ENCODE data around the gene PSMG4.

PSMG4 gene

DNA sequence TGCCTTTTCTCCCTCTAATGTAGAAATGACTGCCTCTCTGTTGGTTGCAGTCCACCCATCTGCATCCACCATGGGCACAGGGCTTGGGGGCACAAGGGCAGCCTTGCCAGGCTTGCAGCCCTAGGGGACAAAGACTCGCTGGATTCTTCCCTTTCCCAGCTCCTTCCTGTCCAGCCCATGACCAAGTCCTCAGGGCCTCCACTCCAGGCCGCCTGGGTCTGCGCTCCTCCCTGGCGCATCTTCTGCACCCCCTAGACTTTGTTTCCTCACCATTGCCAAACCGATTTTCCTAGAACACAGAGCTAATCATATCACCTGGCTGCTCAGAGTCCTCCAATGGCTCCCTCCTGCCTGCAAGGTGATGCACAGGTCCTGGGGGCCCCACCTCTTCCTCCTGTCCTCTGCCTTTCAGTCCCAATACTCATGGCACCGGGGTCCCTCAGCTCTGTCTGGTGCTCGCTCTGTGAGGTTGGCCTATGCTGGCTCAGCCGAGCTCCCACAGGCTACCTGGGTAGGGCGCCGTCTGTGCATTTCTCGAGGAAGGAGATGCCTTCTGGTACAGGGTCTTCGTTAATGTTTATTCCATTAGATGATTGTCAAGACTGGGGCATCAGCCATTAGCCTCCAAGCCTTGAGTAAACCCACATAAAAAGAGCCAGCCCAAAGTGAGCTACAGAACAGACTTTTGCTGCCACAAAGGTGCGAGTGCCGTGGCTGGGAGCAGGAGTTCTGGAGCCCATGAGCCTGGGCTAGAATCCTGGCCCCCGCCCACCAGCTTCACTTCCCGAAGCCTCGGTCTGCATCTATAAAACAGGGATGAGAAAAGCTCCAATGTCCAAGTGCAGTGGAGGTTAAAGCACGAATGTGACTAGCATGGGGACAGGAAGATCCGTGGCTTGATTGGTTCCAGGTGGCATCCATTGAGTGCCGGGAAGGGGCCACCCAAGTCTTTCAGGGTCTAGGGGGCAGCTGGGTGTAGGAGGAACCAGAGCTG is 17.7 kb downstream of the PSMG4 start:
- no peak for DNase-seq (ENCODE audit: low read depth in 2 of 2)

DNA sequence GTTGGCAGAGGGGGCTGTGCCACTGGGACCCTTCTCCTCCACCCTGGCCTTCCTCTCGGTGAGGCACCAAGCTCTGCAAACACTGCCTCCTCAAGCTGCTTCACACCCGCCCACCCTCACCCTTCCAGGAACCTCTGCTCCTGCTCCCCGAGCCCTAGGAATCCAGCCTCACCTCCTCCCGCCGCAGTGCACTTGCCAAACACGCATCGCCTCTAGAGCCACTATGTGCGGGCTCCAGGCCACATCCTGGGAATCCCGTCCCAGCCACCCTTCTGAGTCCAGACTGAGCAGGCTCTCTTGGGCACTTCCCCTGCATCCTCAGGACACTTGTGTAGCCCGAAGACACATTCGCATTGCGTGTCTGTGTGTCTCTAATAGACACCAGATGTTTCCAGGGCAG is 18.5 kb downstream of the PSMG4 start:
- no peak for DNase-seq (ENCODE audit: low read depth in 2 of 2)

DNA sequence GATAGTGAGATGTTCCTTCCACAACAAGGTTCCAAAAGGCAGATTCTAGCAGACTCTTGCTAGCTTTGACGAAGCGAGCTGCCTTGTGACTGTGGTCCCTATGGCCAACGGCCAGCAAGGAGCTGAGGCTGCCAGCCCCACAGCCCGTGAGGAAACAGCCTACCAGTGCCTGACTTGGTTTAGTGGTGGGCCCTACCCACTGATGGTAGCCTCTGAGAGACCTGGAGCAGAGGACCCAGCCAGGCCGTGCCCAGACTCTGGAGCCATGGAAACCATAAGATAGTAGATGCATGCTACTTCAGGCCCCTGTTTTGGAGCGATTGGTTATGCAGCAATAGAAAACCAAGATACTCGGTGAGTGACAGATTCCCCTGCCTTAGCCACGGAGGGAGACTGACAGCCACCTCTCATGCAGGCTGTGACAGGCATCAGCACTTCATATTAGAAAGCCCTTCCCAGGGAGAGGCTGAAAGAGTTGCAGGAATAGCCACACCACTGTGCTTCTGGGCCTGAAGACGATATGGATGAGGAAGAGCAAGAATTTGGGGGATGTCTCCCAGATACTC is 19.2 kb downstream of the PSMG4 start:
- DNase-seq (ENCODE audit: low read depth in 2 of 2) = no peak

DNA sequence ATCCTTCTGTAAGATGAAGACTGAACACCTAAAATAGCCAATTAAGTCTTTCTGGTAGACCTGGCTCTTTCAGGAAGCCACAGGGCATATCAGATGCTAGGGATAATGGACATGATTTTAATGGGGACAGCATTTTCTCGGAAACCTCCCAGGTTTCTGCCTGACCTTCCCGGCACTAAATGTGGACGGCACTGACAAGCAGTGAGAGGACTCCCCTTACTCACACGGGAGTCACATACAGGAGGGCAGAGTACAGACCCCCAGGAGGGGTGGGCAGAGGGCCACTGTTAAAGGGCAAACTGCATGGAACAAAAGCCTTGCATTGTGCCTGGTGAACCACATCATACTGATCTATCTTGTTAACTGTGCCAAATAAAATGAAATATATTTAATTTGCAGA is 19.9 kb downstream of the PSMG4 start:
- DNase-seq (ENCODE audit: low read depth in 2 of 2) = no peak

DNA sequence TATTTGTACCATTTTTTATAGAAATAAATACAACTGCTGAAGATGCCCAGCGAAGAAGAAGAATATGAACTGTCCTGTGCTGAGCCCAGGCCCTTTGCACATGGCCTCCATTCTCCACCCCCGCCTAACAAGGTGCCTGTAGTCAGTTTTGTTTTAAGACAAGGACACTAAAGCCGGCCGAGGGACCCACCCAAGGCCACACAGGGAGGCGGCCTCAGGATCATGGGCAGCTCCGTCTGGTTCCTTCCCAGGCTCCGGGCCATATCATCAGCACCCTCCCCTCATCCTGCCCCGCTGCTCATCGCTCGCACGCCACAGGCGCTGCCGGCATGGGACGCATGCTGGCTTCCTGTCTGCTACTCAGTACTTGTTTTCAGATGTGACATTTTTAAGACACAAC is 21.3 kb downstream of the PSMG4 start:
- no peak for DNase-seq (ENCODE audit: low read depth in 2 of 2)

DNA sequence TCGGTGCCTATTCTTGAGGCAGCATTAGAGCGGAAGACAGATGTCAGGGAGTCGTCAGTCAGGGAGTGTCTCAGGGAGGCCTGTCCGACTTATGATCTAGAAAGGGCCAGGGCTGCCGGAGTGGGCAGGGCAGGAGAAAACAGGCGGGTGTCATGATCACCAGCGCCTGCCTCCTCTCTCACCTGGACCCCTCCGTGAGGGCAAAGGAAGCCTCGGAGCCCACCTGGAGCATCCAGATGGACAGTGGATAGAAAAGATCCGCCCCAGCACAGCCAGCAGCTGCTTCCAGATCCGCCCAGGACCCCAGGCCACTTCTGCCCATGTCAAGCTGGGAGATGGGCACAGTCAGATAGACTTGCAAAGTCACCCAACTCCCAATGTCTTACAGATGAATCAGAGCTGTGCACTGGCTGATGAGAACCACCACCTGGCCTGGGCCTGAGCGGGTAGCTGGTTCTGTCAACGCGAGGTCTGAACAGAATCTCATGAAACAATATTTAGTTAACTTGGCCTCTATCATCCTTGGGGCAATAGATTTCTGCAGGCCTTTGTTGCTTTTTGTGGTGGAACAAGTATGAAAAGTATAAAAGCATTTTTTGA is 22.2 kb downstream of the PSMG4 start:
- DNase-seq (ENCODE audit: low read depth in 2 of 2) = no peak

DNA sequence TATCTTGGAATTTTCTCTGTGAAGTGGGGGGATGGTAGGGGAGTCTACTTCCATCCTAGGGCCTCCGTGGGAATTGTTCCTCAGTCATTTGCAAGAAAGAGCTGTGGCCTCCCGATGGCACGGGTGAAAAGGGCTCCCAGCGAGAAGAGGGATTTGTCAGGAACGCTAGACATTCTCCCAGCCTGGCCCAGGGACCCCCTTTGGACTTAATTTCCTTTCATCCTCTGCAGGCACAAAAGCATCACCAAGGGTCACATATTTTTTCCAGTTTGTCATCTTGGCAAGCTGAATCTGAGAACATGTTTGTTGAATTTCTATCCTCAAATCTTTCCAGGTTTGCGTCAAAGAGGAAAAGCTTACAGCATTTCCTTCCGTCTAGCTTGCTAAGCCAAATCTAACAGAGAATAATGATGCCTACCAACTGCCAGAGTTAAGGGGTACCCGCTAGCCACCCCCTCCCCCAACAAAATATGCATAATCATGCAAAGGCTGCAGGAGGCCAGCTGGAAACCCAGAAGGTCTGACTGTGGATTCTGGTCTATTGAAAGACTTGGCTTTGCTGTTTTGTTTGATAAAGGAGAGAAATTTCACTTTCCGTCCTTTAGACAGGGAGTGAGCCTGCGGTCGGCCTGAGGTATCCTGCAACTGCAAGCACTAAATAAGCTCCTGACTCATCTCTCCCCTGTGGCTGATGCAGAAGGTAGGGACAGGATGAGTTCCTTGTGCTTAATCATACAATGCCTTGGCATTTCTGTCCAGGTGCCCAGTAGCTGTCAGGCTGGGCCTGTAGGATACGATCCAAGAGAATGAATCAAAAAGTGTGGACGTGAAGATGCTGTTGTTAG is 23.1 kb downstream of the PSMG4 start:
- no peak for DNase-seq (ENCODE audit: low read depth in 2 of 2)

DNA sequence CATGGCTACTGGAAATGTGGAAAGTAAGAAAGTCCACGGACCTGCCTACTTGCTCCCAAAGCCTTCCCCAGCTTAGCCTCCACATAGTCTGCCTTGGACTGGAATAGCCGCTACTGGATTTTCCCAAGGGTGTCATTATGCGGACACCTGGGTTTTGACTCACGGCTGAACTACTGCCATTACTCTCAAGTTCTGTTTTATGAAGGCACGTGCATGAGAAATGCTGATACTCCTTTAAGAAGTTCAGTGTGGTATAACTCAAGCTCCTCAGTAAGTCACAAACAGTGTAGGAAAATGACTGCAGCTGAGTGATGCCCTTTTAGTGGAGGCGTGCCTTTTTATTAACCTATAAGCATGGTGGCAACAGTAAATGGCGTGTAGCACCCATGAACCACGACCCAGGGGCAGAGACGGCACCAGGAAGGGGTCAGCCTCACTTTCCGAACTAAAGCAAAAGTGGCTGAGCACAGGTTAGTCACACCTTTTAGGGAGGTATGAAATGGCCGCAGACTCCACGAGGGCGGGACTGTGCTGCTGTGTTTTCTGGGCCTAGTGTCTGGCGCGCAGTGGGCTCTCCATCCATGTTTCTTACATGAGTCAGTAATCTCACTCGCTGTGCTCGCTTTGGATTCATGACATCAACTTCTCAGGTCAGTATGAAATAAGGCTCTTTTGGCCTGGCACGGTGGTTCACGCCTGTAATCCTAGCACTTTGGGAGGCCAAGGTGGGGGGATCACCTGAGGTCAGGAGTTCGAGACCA is 23.9 kb downstream of the PSMG4 start:
- DNase-seq (ENCODE audit: low read depth in 2 of 2) = no peak

DNA sequence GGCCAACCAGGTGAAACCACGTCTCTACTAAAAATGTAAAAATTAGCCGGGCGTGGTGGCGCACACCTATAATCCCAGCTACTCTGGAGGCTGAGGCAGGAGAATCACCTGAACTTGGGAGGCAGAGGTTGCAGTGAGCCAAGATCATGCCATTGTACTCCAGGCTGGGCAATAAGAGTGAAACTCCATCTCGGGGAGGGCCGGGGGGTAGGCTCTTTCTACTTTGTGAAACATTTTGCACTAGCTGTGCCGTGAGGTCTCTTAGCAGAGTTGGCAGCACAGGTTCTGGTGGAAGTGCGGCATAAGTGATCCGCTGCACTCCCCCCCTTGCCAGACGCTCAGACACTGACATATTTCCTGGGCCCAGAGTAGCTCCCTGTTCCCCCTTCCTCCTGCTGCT is 24.5 kb downstream of the PSMG4 start:
- DNase-seq (ENCODE audit: low read depth in 2 of 2) = no peak

DNA sequence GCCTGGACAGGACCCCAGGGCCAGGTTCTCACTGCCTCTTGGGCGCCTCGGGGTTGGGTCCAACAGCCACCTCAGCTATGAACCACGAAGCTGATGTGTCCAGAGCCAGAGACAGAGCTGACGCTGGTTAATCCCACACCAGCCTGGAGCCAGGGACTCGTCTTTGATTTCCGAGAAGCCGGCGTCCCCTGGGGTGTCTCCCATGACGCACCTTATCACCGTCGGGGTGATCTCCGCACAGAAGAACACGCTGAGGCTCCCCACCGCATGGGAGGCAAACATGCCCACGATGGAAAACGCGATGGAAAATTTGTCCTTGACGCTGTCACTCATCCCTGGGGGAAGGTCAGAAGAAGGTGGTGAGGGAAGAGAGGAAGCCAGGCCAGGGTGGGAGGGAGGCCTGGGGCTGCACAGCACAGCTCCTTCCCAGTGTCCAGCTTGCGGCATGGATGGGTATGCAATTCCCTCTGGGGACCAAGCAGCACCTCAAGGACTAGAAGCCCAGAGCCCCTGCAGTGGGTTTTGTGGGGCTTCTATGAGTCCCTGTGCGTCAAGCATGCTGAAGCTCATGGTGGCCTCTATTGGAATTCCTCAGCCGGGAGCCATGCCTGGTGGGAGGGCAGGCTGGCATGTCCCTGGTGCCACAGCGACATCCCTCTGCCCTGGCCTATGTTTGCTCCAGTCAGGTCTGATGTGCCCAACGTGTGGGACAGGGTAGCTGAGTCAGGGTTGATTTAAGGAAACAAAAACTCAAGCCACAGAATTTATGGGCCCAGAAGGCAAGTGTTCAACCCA is 25.1 kb downstream of the PSMG4 start:
- no peak for DNase-seq (ENCODE audit: low read depth in 2 of 2)

DNA sequence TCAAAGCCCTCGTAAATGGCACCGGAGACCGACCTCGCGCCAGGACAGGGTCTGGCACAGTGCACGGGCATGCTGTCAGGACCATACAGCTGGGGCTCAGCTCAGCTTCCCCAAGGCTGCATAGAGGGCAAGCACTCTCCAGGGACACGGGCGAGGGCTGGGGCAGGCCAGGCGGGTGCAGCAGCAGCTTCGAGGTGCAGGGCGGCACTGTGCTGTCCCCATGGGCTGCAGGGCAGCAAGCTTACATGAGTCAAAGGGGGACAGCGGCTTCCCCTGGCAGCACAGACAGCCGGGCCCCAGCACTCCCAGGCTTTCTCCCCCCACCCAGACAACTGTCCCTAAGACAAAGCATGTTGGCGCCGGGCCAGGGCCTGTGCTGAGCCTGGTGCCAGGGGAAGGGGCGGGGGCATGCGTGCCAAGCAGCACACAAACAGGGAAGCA is 25.7 kb downstream of the PSMG4 start:
- no peak for DNase-seq (ENCODE audit: low read depth in 2 of 2)

DNA sequence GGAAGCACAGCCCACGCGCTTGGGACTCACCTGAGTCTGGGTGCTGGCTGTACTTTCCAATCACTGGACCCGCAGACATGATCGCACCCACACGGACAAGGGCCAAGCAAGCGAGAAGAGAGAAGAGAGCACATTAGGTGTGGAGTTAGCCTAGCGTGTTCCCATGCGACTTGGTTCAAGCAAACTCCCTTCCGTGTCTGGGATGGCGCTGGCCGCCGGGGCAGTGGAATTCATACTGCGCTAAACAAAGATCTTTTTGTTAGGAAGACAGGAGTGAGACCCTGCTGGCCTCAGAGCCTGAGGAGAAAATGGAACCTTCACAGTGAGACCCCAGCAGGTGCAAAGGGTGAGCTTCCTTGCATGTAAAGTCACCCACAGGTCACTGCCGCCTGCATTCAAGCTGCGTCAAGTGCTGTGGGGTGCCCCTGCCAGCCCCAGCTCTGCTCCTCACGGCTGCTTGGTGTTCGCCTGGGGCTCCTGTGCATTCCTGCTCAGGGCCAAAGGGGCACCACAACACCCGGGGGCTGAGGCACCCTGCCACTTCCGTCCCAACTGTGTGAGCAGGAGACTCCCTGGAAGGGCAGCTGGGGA is 26.4 kb downstream of the PSMG4 start:
- no peak for DNase-seq (ENCODE audit: low read depth in 2 of 2)

DNA sequence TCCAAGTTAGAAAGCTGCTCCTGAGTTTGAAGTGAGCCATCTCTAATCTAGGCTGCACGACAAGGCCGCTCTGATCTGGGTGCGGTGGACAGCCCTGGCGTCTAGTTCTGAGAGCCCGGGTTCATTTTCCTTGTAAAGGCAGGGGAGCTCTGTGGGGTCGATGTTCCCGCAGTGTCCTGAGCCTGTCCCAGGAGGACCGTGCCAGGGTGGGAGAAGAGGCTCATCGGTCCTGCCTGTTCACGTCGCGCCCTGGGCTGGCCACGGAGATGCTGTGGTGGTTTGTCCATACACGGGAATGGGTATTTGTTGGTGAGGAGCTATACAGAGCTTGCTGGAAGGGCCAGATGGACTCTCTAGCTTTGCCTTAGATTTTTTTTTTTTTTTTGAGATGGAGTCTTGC is 27.0 kb downstream of the PSMG4 start:
- no peak for DNase-seq (ENCODE audit: low read depth in 2 of 2)

DNA sequence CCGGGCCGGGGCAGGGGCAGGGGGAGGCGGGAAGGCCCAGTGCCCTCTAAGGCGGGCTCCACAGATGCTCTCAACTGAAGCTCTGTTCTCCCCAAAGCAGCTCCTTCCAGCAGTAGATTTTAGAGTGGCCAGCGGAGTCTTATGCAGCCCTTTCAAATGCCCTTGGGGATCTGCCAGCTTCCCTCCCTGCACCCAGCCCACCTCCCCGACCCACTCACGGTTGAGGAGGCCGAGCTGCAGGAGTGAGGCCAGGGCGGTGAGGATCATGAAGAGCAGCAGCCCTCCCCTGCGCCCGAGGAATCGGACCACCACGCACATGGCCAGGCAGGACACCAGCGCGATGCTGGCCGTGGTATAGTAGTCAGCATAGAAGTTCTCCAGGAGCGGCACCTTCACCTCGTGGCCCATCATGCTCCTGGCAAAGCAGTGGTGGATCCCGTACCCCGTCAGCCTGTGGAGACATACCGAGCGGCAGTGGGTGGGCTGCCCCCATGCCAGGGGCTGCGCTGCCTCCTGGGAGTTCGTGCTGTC is 28.0 kb downstream of the PSMG4 start:
- DNase-seq (ENCODE audit: low read depth in 2 of 2) = no peak

DNA sequence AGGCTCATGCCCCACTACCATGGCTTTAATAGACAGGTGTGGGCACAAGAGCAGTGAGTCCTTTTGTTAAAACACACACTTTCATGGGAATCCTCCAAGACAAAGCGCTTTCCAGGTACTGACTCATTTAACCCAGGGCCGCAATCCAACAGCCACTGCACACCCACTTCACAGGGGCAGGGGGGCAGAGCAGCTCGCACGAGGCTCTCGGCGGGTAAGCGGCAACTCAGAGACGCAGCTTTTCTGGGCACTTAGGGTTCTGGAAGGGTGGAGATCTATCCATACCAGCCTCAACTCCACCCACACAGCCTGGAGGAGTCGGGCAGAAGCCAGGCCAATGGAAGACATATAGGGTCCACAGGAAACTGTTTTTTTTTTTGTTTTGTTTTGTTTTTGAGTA is 28.6 kb downstream of the PSMG4 start:
- no peak for DNase-seq (ENCODE audit: low read depth in 2 of 2)

DNA sequence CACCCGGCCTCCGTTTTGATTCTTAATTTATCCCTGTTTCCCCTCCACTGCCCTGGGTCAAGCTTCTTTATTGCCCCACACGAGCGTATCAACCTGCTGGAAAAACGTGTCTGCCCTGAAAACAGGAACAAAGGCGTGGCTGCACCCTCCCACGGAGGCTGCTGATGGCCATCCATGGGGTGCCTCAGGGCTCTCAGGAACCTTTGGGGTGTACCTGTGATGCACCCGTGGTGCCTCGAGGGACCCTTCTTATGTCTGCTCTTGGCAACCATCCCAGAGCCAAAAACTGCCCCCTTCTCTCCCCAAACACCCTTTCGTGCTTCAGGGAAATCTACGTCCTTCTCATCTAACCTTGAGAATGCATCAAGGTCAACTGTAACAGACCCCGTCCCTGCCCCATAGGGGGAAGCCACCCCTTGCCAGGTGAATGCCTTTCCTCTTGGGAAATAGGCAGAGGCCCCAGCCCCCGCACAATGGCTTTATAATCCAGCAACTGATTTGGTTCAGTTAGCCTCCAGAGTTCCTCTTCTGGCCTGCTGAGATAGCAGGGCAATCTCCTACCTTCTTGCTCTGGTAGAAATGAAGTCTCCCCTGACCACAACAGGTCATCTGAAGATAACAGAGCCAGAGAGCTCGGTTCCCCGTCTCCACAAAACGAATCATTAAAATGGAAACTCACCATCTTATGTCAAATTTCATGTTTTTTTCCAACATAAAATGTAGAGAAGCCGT is 29.4 kb downstream of the PSMG4 start:
- DNase-seq (ENCODE audit: low read depth in 2 of 2) = no peak

DNA sequence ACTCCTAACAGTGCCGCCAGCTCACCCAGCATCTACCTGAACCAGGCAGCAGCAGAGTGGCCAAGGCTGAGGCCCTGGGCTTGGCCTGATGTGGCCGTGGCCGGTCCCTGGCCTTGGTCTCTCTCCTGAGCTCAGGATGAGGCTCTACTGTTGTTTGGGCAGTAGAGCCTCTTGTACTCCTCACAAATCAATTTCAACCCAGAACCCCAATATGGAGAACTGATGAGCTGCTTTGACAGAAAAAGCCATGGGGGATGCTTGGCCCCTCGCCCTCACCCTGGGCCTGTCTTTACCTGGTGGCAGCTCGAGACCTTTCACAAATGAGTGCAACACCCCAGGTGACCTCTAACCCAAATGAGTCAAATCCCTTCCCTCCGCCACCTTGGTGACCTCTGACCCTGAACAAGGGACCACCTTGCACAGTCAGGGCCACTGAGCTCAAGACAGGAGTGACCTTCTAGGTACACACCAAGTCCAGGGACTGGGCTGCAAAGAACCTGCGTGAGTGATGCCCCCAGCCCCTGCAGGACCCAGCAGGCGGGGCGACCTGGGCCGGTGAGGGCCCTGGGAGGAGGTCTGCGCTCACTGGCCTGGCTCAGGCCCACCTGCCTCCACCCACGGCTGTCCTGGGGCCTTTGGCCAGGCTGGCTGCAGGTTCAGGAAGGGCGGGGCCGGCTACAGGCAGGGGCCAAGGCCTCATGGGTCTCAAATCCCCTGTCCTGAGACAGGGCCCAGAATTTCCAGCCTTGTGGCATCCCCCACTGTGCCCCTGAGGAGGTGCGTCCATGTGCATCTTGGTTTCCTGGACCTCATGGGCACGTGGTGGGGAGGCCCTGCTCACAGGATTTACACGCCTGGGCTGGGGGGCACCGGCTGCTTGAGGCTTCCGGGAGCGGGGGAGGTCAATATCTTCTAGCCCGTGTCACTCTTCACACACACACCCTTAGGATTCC is 30.2 kb downstream of the PSMG4 start:
- no peak for DNase-seq (ENCODE audit: low read depth in 2 of 2)

DNA sequence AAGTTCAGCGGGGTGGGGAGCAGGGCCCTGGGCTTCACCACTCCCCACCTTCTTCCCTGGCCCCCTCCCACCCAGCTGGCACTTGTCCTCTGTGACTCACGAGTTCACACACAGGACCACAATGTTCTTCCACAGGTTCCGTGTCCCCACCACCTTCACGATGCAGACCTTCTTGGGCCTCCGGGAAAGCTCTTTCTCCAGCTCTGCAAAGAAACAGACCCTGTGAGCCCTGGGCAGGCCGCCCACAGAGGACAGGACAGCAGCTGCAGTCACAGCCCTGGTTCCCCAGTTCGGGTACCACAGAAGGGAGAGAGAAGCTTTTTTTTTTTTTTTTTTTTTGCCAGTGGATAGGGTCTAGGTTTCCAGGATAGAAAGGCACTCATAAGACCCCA is 30.9 kb downstream of the PSMG4 start:
- no peak for DNase-seq (ENCODE audit: low read depth in 2 of 2)
